ENCODE data around the gene GPR150.

DNA sequence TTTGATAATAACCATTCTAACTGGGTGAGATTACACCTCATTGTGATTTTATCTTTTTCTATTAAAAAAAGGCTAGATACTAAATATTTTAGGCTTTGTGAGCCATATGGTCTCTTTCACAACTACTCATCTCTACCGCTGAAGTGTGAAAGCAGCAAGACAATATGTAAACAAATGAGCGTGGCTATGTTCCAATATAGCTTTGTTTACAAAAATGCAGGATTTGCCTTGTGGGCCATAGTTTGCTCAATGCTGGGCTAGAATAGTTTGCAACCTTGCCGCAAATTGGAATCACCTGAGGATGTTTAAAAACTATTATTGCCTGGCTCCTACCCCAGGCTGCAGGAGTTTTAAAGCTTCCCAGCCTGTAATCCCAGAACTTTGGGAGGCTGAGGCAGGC lies 10.2 kb upstream of the GPR150 start:
- TF ChIP-seq, protein P1, sequence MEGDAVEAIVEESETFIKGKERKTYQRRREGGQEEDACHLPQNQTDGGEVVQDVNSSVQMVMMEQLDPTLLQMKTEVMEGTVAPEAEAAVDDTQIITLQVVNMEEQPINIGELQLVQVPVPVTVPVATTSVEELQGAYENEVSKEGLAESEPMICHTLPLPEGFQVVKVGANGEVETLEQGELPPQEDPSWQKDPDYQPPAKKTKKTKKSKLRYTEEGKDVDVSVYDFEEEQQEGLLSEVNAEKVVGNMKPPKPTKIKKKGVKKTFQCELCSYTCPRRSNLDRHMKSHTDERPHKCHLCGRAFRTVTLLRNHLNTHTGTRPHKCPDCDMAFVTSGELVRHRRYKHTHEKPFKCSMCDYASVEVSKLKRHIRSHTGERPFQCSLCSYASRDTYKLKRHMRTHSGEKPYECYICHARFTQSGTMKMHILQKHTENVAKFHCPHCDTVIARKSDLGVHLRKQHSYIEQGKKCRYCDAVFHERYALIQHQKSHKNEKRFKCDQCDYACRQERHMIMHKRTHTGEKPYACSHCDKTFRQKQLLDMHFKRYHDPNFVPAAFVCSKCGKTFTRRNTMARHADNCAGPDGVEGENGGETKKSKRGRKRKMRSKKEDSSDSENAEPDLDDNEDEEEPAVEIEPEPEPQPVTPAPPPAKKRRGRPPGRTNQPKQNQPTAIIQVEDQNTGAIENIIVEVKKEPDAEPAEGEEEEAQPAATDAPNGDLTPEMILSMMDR (conservative IDR thresholded peaks at IDR 0.05 in 1 of 2, IDR thresholded peaks at IDR 0.05 in 1 of 2; ENCODE audit: extremely low read depth in 1 of 2, insufficient read depth in 1 of 2, low read depth in 1 of 2, low read length in 2 of 2) = no peak
- no peak for TF ChIP-seq EZH2 (IDR thresholded peaks at IDR 0.05; ENCODE audit: borderline replicate concordance, low read length)
